Measurements from ENCODE around the gene STK10.

STK10 gene

DNA sequence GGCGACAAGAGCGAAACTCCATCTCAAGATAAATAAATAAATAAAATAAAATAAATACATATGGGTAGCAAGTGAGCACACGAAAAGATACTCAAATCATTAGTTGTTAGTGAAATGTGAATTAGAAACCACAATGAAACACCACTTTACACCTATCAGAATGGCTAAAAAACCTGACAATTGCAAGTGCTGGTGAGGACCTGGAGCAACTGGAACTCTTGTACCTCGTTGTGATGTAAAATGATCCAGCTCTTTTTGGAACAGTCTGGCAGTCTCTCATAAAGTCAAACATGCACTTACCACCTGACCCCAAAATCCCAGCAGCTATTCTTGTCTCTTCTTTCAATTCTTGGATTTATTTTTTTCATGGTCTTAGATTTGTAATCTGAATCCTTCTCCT is 112.4 kb downstream of the STK10 start:
- H3K4me2 ChIP-seq (ENCODE audit: low read length) = no peak overlapping the region
- peaks cover 5% of the 10 kb centered on the region; the same call in 1 of the 2 replicates for H4K20me1 ChIP-seq (ENCODE audit: insufficient read depth, low read length)
- H3K27me3 ChIP-seq (ENCODE audit: low read depth, low read length) = no peaks in the 10 kb centered on the region
- H3K79me2 ChIP-seq (ENCODE audit: low read length) = no peaks in the 10 kb centered on the region
- no peak overlapping the region for H2AFZ ChIP-seq (ENCODE audit: low read depth, low read length)
- peaks cover 34% of the 10 kb centered on the region for H3K36me3 ChIP-seq (replicated peaks; ENCODE audit: low read depth, low read length)
- H3K9ac ChIP-seq (ENCODE audit: low read length) = no peak overlapping the region
- TF ChIP-seq EZH2phosphoT487 (IDR thresholded peaks at IDR 0.05; ENCODE audit: low read depth) (no peak), CTCF (IDR thresholded peaks at IDR 0.05; ENCODE audit: low read depth, low read length) (no peak)
- no peak overlapping the region for H3K27ac ChIP-seq (ENCODE audit: low read length)
- no peak overlapping the region for H3K4me3 ChIP-seq (ENCODE audit: low read length)
- H3K4me1 ChIP-seq (ENCODE audit: low read length) = no peaks in the 10 kb centered on the region
- no peaks in the 10 kb centered on the region for H3K9me3 ChIP-seq (ENCODE audit: insufficient read depth, low read length)

DNA sequence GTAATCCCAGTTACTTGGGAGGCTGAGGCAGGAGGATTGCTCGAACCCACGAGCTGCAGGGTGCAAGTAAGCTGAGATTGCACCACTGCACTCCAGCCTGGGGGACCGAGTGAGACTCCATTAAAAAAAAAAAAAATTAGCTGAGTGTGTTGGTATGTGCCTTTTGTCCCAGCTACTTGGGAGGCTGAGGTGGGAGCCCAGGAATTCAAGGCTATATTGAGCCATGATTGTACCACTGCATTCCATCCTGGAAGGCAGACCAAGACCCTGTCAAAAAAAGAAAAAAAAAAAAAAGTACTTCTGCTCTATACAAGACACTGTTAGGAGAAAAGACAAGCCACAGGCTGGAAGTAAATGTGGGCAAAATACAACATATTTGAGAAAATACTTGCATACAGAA is 113.1 kb downstream of the STK10 start:
- H3K4me2 ChIP-seq (ENCODE audit: low read length) = no peak overlapping the region
- H3K4me3 ChIP-seq (ENCODE audit: low read length) = no peak overlapping the region
- peaks cover 32% of the 10 kb centered on the region for H3K36me3 ChIP-seq (replicated peaks; ENCODE audit: low read depth, low read length)
- no peaks in the 10 kb centered on the region for H3K4me1 ChIP-seq (ENCODE audit: low read length)
- no peak overlapping the region for H3K27ac ChIP-seq (ENCODE audit: low read length)
- H3K27me3 ChIP-seq (ENCODE audit: low read depth, low read length) = no peaks in the 10 kb centered on the region
- no peaks in the 10 kb centered on the region for H3K9me3 ChIP-seq (ENCODE audit: insufficient read depth, low read length)
- TF ChIP-seq CTCF (IDR thresholded peaks at IDR 0.05; ENCODE audit: low read depth, low read length) = no peak
- no peak for TF ChIP-seq EZH2phosphoT487 (IDR thresholded peaks at IDR 0.05; ENCODE audit: low read depth)
- no peak overlapping the region for H2AFZ ChIP-seq (ENCODE audit: low read depth, low read length)
- H3K79me2 ChIP-seq (ENCODE audit: low read length) = no peaks in the 10 kb centered on the region
- H3K9ac ChIP-seq (ENCODE audit: low read length) = no peak overlapping the region
- H4K20me1 ChIP-seq (ENCODE audit: insufficient read depth, low read length) = peaks cover 5% of the 10 kb centered on the region; the same call in 1 of the 2 replicates

DNA sequence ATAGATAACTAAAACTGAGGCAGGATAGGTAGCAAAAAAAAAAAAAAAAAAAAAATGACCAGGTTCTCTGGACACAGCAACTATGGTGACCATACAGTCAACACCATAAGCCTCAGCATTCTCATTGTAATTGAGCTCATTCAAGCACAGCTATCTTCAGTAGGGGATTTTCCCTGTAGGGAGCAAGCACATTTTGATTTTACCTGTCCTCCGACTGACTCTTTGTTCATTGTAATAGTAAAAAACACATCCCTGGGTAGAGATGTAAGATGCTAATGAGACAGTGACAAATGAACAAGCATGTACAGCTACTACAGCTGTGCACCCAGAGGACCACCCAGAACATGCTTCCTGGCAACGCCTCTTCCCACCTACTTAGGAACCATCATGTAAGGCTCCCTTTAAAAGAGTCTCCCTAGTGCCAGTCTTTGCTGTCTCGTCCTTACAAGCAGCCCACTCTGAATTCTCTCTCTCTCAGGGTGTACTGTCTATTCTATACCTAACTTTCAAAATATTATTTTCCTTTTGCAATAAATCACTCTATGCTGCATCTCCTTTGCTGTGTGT is 116.6 kb downstream of the STK10 start:
- Histone ChIP-seq H3K4me1 (ENCODE audit: low read length) (peaks cover 6% of the 10 kb centered on the region; the same call in 1 of the 2 replicates), H2AFZ (ENCODE audit: low read depth, low read length) (no peak overlapping the region), H3K9me3 (ENCODE audit: insufficient read depth, low read length) (no peaks in the 10 kb centered on the region), H3K79me2 (ENCODE audit: low read length) (no peaks in the 10 kb centered on the region), H3K36me3 (replicated peaks; ENCODE audit: low read depth, low read length) (peaks cover 15% of the 10 kb centered on the region), H3K9ac (ENCODE audit: low read length) (no peak overlapping the region), H3K4me2 (ENCODE audit: low read length) (no peak overlapping the region), H3K27ac (ENCODE audit: low read length) (no peak overlapping the region), H3K27me3 (ENCODE audit: low read depth, low read length) (no peaks in the 10 kb centered on the region), H3K4me3 (ENCODE audit: low read length) (no peak overlapping the region), H4K20me1 (ENCODE audit: insufficient read depth, low read length) (peaks cover 5% of the 10 kb centered on the region; the same call in 1 of the 2 replicates)
- TF ChIP-seq CTCF (IDR thresholded peaks at IDR 0.05; ENCODE audit: low read depth, low read length) = no peak
- no peak for TF ChIP-seq EZH2phosphoT487 (IDR thresholded peaks at IDR 0.05; ENCODE audit: low read depth)

- Histone ChIP-seq H3K36me3 (replicated peaks; ENCODE audit: low read depth, low read length) (peaks cover 44% of the 10 kb centered on the region), H4K20me1 (ENCODE audit: insufficient read depth, low read length) (no peaks in the 10 kb centered on the region), H3K4me2 (ENCODE audit: low read length) (no peak overlapping the region), H3K27ac (ENCODE audit: low read length) (no peak overlapping the region), H3K27me3 (ENCODE audit: low read depth, low read length) (no peaks in the 10 kb centered on the region), H3K79me2 (ENCODE audit: low read length) (no peaks in the 10 kb centered on the region), H3K9me3 (ENCODE audit: insufficient read depth, low read length) (no peaks in the 10 kb centered on the region), H3K4me1 (ENCODE audit: low read length) (peaks cover 7% of the 10 kb centered on the region; the same call in 1 of the 2 replicates), H3K4me3 (ENCODE audit: low read length) (no peak overlapping the region), H3K9ac (ENCODE audit: low read length) (no peak overlapping the region), H2AFZ (ENCODE audit: low read depth, low read length) (no peak overlapping the region)
- no peak for TF ChIP-seq CTCF (IDR thresholded peaks at IDR 0.05; ENCODE audit: low read depth, low read length)
- TF ChIP-seq EZH2phosphoT487 (IDR thresholded peaks at IDR 0.05; ENCODE audit: low read depth) = no peak
Measured at GRCh38 chr5:172065431-172066065, 122.5 kb downstream of the STK10 start.

Measured in OCI-LY3 (cell line).